Natural killer cell treated with Interleukin-12 subunit alpha and Interleukin-12 subunit beta and Interleukin-15 and Interleukin-18, amount 100 ng/mL, for 72 hours (primary cell): Measurements from ENCODE around the gene CLIC4. TPM values are rescaled to one million over a fixed set of nuclear protein-coding genes. Genes with fewer than 3 reads are reported as not detected.
"Not testable (repeated sequence)": the region's sequence is repeated elsewhere in the genome, so short reads cannot be mapped to it uniquely, and the experiment has no call there.

Experiments
- ATAC-seq, 2 donors: fragments of 150-1000 bp; cut with Tn5 transposase in 1 of 2; sonication (Bioruptor Pico), chemical (Tn5 transposase) in 1 of 2; 2 replicates each; pipeline ENCODE4 v1.10.0; 2021
- DNase-seq: peaks from one replicate; pipeline ENCODE4 v3.0.0; 2022; ENCODE audit warnings: low spot score
- H3K27ac Mint-ChIP-seq, 2 donors: 1 replicate in 1 of 2; 2 replicates in 1 of 2; pipeline ENCODE4 v1.8.0; 2022; ENCODE audit warnings: mixed read lengths in 2 of 2, mild to moderate bottlenecking in 1 of 2, moderate library complexity in 1 of 2
- H3K27me3 Mint-ChIP-seq, 2 donors: 1 replicate in 1 of 2; 2 replicates in 1 of 2; pipeline ENCODE4 v1.8.0; 2022; ENCODE audit warnings: mixed read lengths in 2 of 2
- H3K36me3 Mint-ChIP-seq: one replicate; pipeline ENCODE4 v1.8.0; 2022; ENCODE audit warnings: mixed read lengths
- H3K4me1 Mint-ChIP-seq, 2 donors: 1 replicate in 1 of 2; 2 replicates in 1 of 2; pipeline ENCODE4 v1.8.0; 2022; ENCODE audit warnings: low read depth in 2 of 2, mixed read lengths in 2 of 2, mild to moderate bottlenecking in 1 of 2
- H3K4me3 Mint-ChIP-seq: one replicate; pipeline ENCODE4 v1.8.0; 2022; ENCODE audit warnings: mixed read lengths
- H3K9me3 Mint-ChIP-seq: 2 replicates; pipeline ENCODE4 v1.8.0; 2022; ENCODE audit warnings: mixed read lengths
- total RNA-seq, 2 donors: library from RNA; stranded (reverse); gene quantifications; one replicate each; pipeline ENCODE4 v1.2.3, GENCODE V29; 2022

The CLIC4 gene
- total RNA-seq, 2 donors from 2014 or later = 11.0 to 14.0 TPM

DNA sequence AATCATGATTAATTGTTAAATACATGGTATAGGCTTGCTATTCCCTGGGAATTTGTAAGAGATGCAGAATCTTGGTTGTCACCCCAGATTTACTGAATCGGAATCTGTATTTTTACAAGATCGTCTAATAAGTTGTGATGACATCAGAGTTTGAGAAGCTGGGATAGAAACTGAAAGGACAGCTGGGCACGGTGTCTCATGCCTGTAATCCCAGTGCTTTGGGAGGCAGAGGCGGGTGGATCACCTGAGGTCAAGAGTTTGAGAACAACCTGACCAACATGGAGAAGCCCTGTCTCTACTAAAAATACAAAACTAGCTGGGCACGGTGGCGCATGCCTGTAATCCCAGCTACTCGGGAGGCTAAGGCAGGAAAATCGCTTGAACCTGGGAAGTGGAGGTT, 35.4 kb downstream of the CLIC4 start:
- not testable (repeated sequence) for H3K9me3 Mint-ChIP-seq, H3K36me3 Mint-ChIP-seq, DNase-seq, H3K27ac Mint-ChIP-seq, H3K27me3 Mint-ChIP-seq, H3K4me3 Mint-ChIP-seq, H3K4me1 Mint-ChIP-seq, ATAC-seq

DNA sequence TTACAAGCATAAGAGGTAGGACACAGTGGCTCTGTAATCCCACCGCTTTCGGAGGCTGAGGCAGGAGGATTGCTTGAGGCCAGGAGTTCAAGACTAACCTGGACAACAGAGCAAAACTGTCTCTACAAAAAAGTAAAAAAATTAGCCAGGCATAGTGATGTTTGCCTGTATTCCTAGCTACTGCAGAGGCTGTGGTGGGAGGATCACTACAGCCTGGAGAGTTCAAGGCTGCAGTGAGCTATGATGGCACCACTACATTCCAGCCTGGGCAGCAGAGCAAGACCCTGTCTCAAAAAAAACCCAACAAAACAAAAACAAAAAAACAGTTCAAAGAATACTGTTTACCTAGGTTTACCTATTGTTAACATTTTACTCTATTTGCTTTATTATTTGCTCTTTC, 37.4 kb downstream of the CLIC4 start:
- peaks cover 5 to 13% of the 10 kb centered on the region in 2 donors for H3K4me1 Mint-ChIP-seq
- no peaks in the 10 kb centered on the region for H3K36me3 Mint-ChIP-seq
- no peak for ATAC-seq
- H3K27me3 Mint-ChIP-seq = no peaks in the 10 kb centered on the region
- H3K9me3 Mint-ChIP-seq = no peaks in the 10 kb centered on the region
- H3K27ac Mint-ChIP-seq = no peak overlapping the region
- DNase-seq = no peak
- no peak overlapping the region for H3K4me3 Mint-ChIP-seq

DNA sequence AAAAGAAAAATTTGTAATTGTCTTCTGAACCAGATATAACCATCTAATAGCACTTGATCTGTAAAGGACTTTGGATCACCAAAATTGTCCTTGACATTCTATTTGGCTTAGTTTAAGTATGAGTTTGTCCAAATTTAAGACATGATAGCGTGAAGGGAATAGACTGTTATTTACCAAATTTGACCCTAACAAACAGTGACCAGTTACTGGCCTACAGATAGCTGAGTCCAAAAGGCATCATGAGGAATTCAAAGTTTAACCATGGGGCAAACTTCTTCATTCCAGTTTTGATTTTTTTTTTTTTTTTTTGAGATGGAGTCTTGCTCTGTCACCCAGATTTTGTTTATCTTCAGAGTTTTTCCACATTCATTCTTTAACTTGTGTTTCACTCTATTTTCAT, 38.5 kb downstream of the CLIC4 start:
- no peak for ATAC-seq
- Mint-ChIP-seq H3K36me3 (no peaks in the 10 kb centered on the region), H3K4me1 (peaks cover 5 to 13% of the 10 kb centered on the region in 2 donors)

DNA sequence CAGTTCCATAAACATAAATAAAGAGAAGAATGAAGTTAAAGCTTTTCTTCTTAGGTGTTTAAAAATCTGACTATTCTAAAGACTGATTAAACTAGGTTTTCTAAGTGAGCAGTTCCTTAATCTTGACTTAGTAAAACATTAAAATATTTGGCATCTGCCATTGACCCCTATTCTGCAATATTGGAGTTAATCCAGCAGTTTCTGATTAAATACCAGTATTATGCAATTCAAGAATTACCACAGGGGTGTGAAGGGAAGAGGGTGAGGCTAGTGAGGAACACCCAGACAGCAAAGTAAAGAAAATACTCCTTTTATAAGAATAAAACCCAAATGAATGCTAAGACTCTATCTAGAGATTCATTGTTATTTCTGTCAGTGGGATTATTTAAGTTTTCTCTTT, 40.9 kb downstream of the CLIC4 start:
- DNase-seq (no peak), ATAC-seq (peak in 1 of 2 donors; percentile 67)
- Mint-ChIP-seq H3K36me3 (no peaks in the 10 kb centered on the region), H3K9me3 (no peaks in the 10 kb centered on the region), H3K4me1 (peaks cover 5 to 9% of the 10 kb centered on the region in 2 donors), H3K27ac (peak overlapping the region in 1 of 2 donors; percentile 83), H3K4me3 (no peak overlapping the region), H3K27me3 (no peaks in the 10 kb centered on the region)

More for the DNA sequence above, 38.5 kb downstream of the CLIC4 start:
- no peaks in the 10 kb centered on the region for H3K9me3 Mint-ChIP-seq
- H3K27me3 Mint-ChIP-seq = no peaks in the 10 kb centered on the region
- peak overlapping the region in 1 of 2 donors; percentile 30 for H3K27ac Mint-ChIP-seq
- DNase-seq = no peak
- H3K4me3 Mint-ChIP-seq = no peak overlapping the region

DNA sequence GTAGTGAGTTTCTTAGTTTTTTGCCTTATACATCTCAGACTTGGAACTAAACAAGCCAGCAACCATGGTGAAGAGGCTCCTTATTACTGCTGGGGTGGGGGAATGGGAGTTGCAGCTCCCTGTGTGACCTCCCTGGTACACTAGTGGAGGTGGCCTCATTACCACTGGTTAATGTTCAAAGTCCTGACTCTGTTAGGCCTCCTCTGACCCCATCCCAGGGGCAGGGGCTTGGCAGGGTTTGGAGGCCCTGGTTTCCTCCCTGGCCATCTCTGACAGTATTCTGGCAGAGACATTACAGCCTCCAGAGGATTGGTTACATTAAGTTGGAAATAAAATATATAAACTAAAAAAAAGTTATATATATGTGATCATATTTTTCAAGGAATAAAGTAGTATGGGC, 45.2 kb downstream of the CLIC4 start:
- Mint-ChIP-seq H3K9me3 (no peaks in the 10 kb centered on the region), H3K4me3 (no peak overlapping the region), H3K36me3 (no peaks in the 10 kb centered on the region), H3K4me1 (peaks cover 5% of the 10 kb centered on the region in 2 donors), H3K27ac (no peak overlapping the region), H3K27me3 (no peaks in the 10 kb centered on the region)
- DNase-seq = no peak
- ATAC-seq = no peak

DNA sequence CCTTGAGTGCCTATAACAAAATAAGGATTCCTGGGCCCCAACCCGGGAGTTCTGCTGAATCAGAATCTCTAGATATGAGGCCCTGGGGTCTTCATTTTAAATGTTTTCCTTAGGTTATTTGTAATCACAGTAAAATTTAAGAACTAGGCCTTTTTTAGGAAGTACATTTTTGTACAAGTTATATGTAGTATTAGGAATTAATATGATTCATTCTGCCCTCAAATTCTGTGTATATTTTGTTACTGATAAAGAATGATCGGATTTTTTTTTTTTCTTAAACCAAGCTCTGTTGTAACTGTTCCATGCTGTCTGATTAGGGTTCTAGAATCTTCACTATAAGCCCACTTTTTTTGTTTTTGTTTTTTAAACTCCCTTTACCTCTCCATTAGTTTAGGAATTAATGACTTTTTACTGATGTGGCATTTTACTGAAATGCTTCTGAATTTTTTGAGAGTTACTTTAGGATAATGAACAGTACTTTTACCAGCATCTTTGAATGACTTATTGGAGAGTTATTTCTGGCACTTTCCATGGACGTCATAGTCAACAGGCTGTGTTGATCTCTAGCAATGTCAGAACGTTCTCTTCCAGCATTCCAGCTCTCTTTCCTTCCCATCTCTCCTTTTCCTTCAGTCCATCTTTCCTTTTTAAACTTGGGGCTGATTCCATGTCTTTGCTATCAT, 48.3 kb downstream of the CLIC4 start:
- H3K4me3 Mint-ChIP-seq = no peak overlapping the region
- DNase-seq (no peak), ATAC-seq (no peak)
- H3K36me3 Mint-ChIP-seq = no peaks in the 10 kb centered on the region
- no peaks in the 10 kb centered on the region for H3K27me3 Mint-ChIP-seq
- H3K27ac Mint-ChIP-seq = no peak overlapping the region
- H3K9me3 Mint-ChIP-seq = no peaks in the 10 kb centered on the region
- no peaks in the 10 kb centered on the region for H3K4me1 Mint-ChIP-seq

DNA sequence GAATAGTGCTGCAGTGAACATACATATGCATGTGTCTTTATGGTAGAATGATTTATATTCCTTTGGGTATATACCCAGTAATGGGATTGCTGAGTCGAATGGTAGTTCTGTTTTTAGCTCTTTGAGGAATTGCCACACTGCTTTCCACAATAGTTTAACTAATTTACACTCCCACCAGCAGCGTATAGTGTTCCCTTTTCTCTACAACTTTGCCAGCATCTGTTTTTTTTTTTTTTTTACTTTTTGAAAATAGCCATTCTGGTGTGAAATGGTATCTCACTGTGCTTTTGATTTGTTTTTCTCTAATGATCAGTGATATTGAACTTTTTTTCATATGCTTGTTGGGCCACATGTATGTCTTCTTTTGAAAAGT, 48.9 kb downstream of the CLIC4 start:
- H3K4me3 Mint-ChIP-seq, H3K9me3 Mint-ChIP-seq, H3K27me3 Mint-ChIP-seq, ATAC-seq, DNase-seq, H3K27ac Mint-ChIP-seq, H3K4me1 Mint-ChIP-seq, H3K36me3 Mint-ChIP-seq: not testable (repeated sequence)

DNA sequence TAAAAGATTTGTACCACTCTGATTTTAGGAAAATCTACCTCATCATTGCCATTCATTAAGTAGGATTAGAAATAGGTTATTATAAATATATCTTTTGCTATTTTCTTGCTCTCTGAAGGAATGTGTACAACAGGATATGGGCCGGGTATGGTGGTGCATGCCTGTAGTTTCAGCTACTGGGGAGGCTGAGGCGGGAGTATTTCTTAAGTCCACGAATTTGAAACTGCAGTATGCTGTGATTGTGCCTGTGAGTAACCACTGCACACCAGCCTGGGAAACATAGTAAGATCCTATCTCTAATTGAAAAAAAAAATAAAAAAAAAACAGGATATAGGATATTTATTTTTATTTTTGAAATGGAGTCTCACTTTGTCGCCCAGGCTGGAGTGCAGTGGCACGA, 50.0 kb downstream of the CLIC4 start:
- H3K27ac Mint-ChIP-seq = no peak overlapping the region
- H3K4me3 Mint-ChIP-seq = no peak overlapping the region
- no peaks in the 10 kb centered on the region for H3K36me3 Mint-ChIP-seq
- ATAC-seq = no peak
- H3K27me3 Mint-ChIP-seq = no peaks in the 10 kb centered on the region
- DNase-seq = no peak
- H3K4me1 Mint-ChIP-seq = no peaks in the 10 kb centered on the region
- no peaks in the 10 kb centered on the region for H3K9me3 Mint-ChIP-seq

DNA sequence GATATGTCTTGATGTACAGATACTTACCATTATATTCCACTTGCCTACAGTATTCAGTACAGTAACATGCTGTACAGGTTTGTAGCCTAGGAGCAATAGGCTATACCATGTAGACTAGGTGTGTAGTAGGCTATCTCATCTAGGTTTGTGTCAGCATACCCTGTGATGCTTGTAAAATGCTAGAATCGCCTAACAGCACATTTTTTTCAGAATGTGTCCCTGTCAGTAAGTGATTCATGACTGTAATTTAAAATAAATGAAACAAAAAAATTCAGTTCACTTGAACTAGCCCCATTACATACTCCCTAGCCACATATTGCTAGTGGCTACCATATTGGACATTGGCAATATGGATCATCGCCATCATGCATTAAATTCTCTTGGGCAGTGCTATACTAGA, 51.3 kb downstream of the CLIC4 start:
- no peaks in the 10 kb centered on the region for H3K4me1 Mint-ChIP-seq

DNA sequence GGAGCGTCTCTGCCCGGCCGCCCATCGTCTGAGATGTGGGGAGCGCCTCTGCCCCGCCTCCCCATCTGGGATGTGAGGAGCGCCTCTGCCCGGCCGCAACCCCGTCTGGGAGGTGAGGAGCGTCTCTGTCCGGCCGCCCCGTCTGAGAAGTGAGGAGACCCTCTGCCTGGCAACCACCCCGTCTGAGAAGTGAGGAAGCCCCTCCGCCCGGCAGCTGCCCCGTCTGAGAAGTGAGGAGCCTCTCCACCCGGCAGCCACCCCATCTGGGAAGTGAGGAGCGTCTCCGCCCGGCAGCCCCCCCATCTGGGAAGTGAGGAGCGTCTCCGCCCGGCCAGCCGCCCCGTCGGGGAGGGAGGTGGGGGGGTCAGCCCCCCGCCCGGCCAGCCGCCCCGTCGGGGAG, 54.0 kb downstream of the CLIC4 start:
- not testable (repeated sequence) for H3K4me1 Mint-ChIP-seq, H3K27me3 Mint-ChIP-seq, H3K36me3 Mint-ChIP-seq, H3K4me3 Mint-ChIP-seq, H3K27ac Mint-ChIP-seq, DNase-seq, H3K9me3 Mint-ChIP-seq, ATAC-seq

More for the DNA sequence above, 51.3 kb downstream of the CLIC4 start:
- H3K9me3 Mint-ChIP-seq = no peaks in the 10 kb centered on the region
- DNase-seq = no peak
- no peak overlapping the region for H3K4me3 Mint-ChIP-seq
- H3K27ac Mint-ChIP-seq = no peak overlapping the region
- no peak for ATAC-seq
- H3K36me3 Mint-ChIP-seq = no peaks in the 10 kb centered on the region
- no peaks in the 10 kb centered on the region for H3K27me3 Mint-ChIP-seq

DNA sequence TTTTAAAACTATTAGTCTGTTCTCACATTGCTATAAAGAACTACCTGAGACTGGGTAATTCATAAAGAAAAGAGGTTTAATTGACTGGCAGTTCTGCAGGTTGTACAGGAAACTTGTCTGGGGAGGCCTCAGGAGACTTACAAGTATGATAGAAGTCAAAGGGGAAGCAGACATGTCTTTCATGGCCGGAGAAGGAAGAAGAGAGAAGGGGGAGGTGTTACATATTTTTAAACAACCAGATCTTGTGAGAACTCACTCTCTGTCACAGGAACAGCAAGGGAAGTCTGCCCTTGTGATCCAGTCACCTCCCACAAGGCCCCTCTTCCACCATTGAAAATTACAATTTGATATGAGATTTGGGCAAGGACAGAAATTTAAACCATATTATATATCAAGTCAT, 55.9 kb downstream of the CLIC4 start:
- Mint-ChIP-seq H3K4me3 (no peak overlapping the region), H3K4me1 (no peaks in the 10 kb centered on the region), H3K36me3 (no peaks in the 10 kb centered on the region), H3K27me3 (no peaks in the 10 kb centered on the region), H3K27ac (no peak overlapping the region), H3K9me3 (no peaks in the 10 kb centered on the region)
- ATAC-seq (no peak), DNase-seq (no peak)

DNA sequence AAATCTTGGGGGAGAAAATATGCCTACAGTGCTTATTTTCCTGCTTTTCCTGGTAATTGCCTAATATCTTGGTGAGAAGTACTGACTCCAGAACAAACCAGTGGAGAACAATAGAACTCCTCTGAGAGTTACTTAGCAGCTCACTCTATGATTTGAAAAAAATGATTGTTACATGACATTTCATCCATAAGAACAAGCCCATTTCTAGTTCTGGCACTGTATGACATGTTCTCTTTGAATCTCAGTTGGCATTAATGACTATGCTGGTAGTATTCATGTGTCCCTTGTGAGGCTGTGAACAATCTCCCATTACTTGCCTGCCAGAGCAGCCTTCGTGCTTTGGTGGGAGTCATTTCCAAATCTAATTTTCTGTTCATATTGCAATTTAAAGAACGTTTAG, 58.0 kb downstream of the CLIC4 start:
- no peak for ATAC-seq
- DNase-seq = no peak
- H3K4me3 Mint-ChIP-seq = no peak overlapping the region
- H3K36me3 Mint-ChIP-seq = no peaks in the 10 kb centered on the region
- H3K27ac Mint-ChIP-seq = no peak overlapping the region
- no peaks in the 10 kb centered on the region for H3K9me3 Mint-ChIP-seq
- H3K27me3 Mint-ChIP-seq = no peaks in the 10 kb centered on the region
- H3K4me1 Mint-ChIP-seq = no peaks in the 10 kb centered on the region

DNA sequence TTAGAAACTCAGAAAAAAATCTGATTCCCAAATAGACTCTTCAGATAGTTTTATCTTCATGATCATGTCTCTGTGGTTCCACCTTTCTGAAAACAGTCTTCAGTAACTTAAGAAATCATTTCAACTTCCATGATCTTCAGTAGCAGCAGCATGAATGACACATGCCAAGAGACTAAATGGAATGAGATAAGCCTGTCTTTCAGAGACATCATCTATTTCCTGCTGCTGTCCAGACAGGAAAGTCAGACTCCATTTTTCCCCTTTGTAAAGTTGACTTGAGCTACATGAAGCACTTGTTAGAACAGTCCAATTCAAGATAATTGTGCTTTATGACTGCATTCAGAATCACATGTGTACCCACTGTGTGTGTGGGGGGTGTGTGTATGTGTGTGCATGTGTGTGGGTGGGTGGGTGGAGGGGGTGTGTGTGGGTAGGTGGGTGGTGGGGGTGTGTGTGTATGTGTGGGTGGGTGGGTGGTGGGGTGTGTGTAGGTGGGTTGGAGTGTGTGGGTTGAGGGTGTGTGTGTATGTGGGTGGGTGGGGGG, 58.8 kb downstream of the CLIC4 start:
- DNase-seq (no peak), ATAC-seq (no peak)
- Mint-ChIP-seq H3K27ac (no peak overlapping the region), H3K9me3 (no peaks in the 10 kb centered on the region), H3K4me3 (no peak overlapping the region), H3K27me3 (no peaks in the 10 kb centered on the region), H3K36me3 (no peaks in the 10 kb centered on the region), H3K4me1 (no peaks in the 10 kb centered on the region)

DNA sequence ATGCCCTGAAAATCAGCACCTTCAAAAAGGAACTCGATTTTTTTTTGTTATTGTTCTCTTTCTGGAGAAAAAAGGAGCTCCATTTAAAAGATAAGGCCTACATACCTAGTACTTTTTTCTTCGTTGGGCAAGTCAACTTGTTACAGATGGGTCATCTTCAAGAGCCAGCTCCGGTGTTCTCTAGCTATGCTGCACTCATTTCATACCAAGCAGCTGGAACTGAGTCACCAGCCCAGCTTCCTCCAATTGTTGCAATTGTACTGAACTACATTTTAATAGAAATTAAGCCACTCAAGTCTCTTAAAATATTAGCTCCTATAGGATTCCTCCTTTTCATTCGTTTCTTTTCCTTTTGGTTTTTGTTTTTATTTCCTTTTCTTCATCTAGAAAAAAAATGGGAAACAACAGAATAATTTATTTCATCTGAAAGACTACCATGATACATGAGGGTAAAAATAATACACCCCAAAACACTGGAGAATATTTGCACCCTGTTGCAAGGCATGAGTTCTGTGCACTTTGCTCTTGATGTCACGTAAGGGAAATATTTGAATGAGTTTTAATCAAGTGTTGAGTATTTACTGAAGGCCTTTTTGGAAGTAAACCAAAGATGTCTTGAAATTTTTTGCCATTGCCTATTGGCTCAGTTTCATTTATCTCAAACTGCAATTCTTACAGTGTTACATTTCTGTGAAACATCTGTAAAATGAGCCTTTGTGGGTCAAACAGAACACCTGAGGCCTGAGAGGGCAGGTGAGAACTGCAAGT, 60.5 kb downstream of the CLIC4 start:
- DNase-seq (no peak), ATAC-seq (no peak)
- H3K27ac Mint-ChIP-seq = no peak overlapping the region
- no peak overlapping the region for H3K4me3 Mint-ChIP-seq
- H3K9me3 Mint-ChIP-seq = no peaks in the 10 kb centered on the region
- no peaks in the 10 kb centered on the region for H3K36me3 Mint-ChIP-seq
- H3K4me1 Mint-ChIP-seq = no peaks in the 10 kb centered on the region
- no peaks in the 10 kb centered on the region for H3K27me3 Mint-ChIP-seq
